SU-DHL-6 (cell line): Measurements from ENCODE around the gene MYPOP.

Experiments
- H2AFZ ChIP-seq: fragments of 200-600 bp; sonication (generic); 2 replicates; pipeline ENCODE4 v1.6.1; 2014; ENCODE audit warnings: low read depth, mild to moderate bottlenecking, moderate library complexity, mixed read lengths, antibody characterized with exemption, low read length; ENCODE audit not compliant: severe bottlenecking
- H3F3A ChIP-seq: fragments of 200-600 bp; shearing (Covaris generic); 2 replicates; pipeline ENCODE4 v1.6.0; 2016; ENCODE audit warnings: antibody characterized with exemption, mild to moderate bottlenecking; ENCODE audit not compliant: insufficient read depth
- H3K27ac ChIP-seq: fragments of 200-600 bp; sonication (generic); 2 replicates; pipeline ENCODE4 v1.5.1; 2016; ENCODE audit warnings: low read depth, mild to moderate bottlenecking, low read length, moderate library complexity, mixed read lengths
- H3K27me3 ChIP-seq: fragments of 200-600 bp; sonication (generic), shearing (Covaris generic); 2 replicates; pipeline ENCODE4 v1.6.0; 2014; ENCODE audit warnings: mild to moderate bottlenecking, low read length
- H3K36me3 ChIP-seq: fragments of 200-600 bp; sonication (generic); 2 replicates; pipeline ENCODE4 v1.6.1; 2014; ENCODE audit warnings: mild to moderate bottlenecking, low read length, mixed read lengths
- H3K4me2 ChIP-seq: fragments of 300-600, 200-600 bp; shearing (Covaris generic), sonication (generic); 2 replicates; pipeline ENCODE4 v1.6.0; 2014; ENCODE audit warnings: low read length, low read depth, mild to moderate bottlenecking; ENCODE audit not compliant: poor library complexity, severe bottlenecking
- H3K4me3 ChIP-seq: fragments of 200-600 bp; sonication (generic); 2 replicates; pipeline ENCODE4 v1.5.1; 2014; ENCODE audit warnings: antibody characterized with exemption, low read length, mild to moderate bottlenecking, mixed read lengths; ENCODE audit not compliant: insufficient read depth, poor library complexity, severe bottlenecking
- H3K79me2 ChIP-seq: fragments of 200-600 bp; sonication (generic); 2 replicates; pipeline ENCODE4 v1.6.1; 2014; ENCODE audit warnings: mild to moderate bottlenecking, low read length, moderate library complexity; ENCODE audit not compliant: insufficient read depth
- H3K9ac ChIP-seq: fragments of 200-600 bp; sonication (generic); 2 replicates; pipeline ENCODE4 v1.7.0; 2014; ENCODE audit warnings: mild to moderate bottlenecking, low read length
- H3K9me2 ChIP-seq: fragments of 200-600 bp; sonication (generic); replicated peaks from 2 replicates; pipeline ENCODE4 v1.6.1; 2014; ENCODE audit warnings: low read length; ENCODE audit not compliant: insufficient read depth
- H3K9me3 ChIP-seq: fragments of 200-600 bp; sonication (generic); 2 replicates; pipeline ENCODE4 v1.6.1; 2014; ENCODE audit warnings: low read length, mixed read lengths; ENCODE audit not compliant: insufficient read depth
- H4K20me1 ChIP-seq: fragments of 200-600 bp; sonication (generic); 2 replicates; pipeline ENCODE4 v1.6.1; 2014; ENCODE audit warnings: low read depth, mild to moderate bottlenecking, antibody characterized with exemption, low read length, moderate library complexity, mixed read lengths
- CTCF ChIP-seq: fragments of 200-600 bp; sonication (generic); IDR thresholded peaks from one replicate; pipeline ENCODE4 v1.5.1; 2017; ENCODE audit warnings: antibody characterized with exemption, mild to moderate bottlenecking, low read length, moderate library complexity; ENCODE audit not compliant: insufficient read depth, poor library complexity, severe bottlenecking
- EZH2phosphoT487 ChIP-seq: fragments of 200-600 bp; sonication (generic), shearing (Covaris generic); conservative IDR thresholded peaks from 2 replicates; pipeline ENCODE4 v1.6.1; 2018; ENCODE audit warnings: mild to moderate bottlenecking, antibody characterized with exemption, low read length, moderate library complexity, mixed read lengths

The MYPOP gene

GRCh38 chr19:45884682-45885555 is 17.5 kb downstream of the MYPOP start:
- H3K27ac ChIP-seq = peak overlapping the region; percentile 78
- H3K36me3 ChIP-seq = no peaks in the 10 kb centered on the region
- H3K4me2 ChIP-seq = peak overlapping the region; percentile 86
- peaks cover 12% of the 10 kb centered on the region; the same call in 1 of the 2 replicates for H3K79me2 ChIP-seq
- H3K9ac ChIP-seq = peak overlapping the region; percentile 87
- no peaks in the 10 kb centered on the region for H4K20me1 ChIP-seq
- H2AFZ ChIP-seq = no peak overlapping the region
- no peaks in the 10 kb centered on the region for H3K9me2 ChIP-seq
- H3F3A ChIP-seq = peaks cover 18% of the 10 kb centered on the region
- H3K4me3 ChIP-seq = peak overlapping the region; percentile 79
- no peaks in the 10 kb centered on the region for H3K9me3 ChIP-seq
- no peaks in the 10 kb centered on the region for H3K27me3 ChIP-seq
- TF ChIP-seq CTCF = no peak
- no peak for TF ChIP-seq EZH2phosphoT487

GRCh38 chr19:45883881-45884681 is 18.3 kb downstream of the MYPOP start:
- no peak overlapping the region for H3K27ac ChIP-seq
- no peaks in the 10 kb centered on the region for H4K20me1 ChIP-seq
- H3K9me2 ChIP-seq = no peaks in the 10 kb centered on the region
- TF ChIP-seq CTCF = no peak
- TF ChIP-seq EZH2phosphoT487 = no peak
- H3K9me3 ChIP-seq = no peaks in the 10 kb centered on the region
- H3K27me3 ChIP-seq = no peaks in the 10 kb centered on the region
- H3K9ac ChIP-seq = no peak overlapping the region
- H3F3A ChIP-seq = peaks cover 10% of the 10 kb centered on the region
- H2AFZ ChIP-seq = no peak overlapping the region
- no peaks in the 10 kb centered on the region for H3K36me3 ChIP-seq
- H3K4me2 ChIP-seq = peak overlapping the region; percentile 50
- H3K79me2 ChIP-seq = peaks cover 12% of the 10 kb centered on the region; the same call in 1 of the 2 replicates
- peak overlapping the region; percentile 39 for H3K4me3 ChIP-seq

GRCh38 chr19:45883586-45883880 is 18.9 kb downstream of the MYPOP start:
- Histone ChIP-seq H3K27me3 (no peaks in the 10 kb centered on the region), H3F3A (peaks cover 7% of the 10 kb centered on the region), H3K9me2 (no peaks in the 10 kb centered on the region), H2AFZ (no peak overlapping the region), H3K27ac (no peak overlapping the region), H3K9ac (no peak overlapping the region; the same call in 1 of the 2 replicates), H3K9me3 (no peaks in the 10 kb centered on the region), H3K4me3 (peak overlapping the region; percentile 39), H4K20me1 (no peaks in the 10 kb centered on the region), H3K36me3 (no peaks in the 10 kb centered on the region), H3K79me2 (peaks cover 12% of the 10 kb centered on the region; the same call in 1 of the 2 replicates), H3K4me2 (peak overlapping the region; percentile 80)
- TF ChIP-seq CTCF (no peak), EZH2phosphoT487 (no peak)
